ENCODE measurements around the gene ATP10B. TPM values are rescaled to one million over a fixed set of nuclear protein-coding genes. Genes with fewer than 3 reads are reported as not detected.

The ATP10B gene
- total and polyA plus RNA-seq, 2 of the 13 experiments (the other 11 are each of a cell fraction or from before 2014, with no cell fraction given) = not detected

DNA sequence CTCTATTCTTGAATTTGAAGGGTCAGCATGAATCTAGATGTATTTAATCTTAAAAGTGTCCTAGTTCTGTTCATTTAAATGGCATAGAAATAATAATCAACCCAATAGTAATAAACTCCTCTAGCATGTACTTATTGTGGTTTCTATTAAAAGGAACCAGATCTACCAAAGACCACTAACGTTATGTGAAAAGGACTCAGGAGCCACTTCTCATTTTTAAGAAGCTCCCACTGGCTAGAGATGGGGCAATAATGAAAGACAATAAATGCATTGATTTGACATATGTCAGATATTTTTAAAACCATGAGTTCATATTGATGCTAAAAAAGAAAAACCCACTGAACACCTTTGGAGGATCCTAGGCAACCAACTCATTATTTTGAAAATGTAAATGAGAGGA lies 191.9 kb downstream of the ATP10B start:
- no peaks in the 10 kb centered on the region for H3K4me1 ChIP-seq (ENCODE audit: insufficient read depth, low read length)
- no peak overlapping the region for H3K27ac ChIP-seq (ENCODE audit: extremely low read length, insufficient read depth, low read length)
- DNase-seq (ENCODE audit: low spot score) (no peak), FAIRE-seq (no peak), ATAC-seq (no peak)
- ChIA-PET CTCF (ENCODE audit: low intra/inter-chr PET ratio, low total read pairs) (no interaction called here), POLR2A (no interaction called here)
- H3K4me3 ChIP-seq (replicated peaks in 1 of 3; ENCODE audit: insufficient read depth in 1 of 3, low read depth in 2 of 3, low read length in 3 of 3) = no peak overlapping the region
- no TSS peak for BruUV-seq (replicated peaks)
- H3K27me3 ChIP-seq (ENCODE audit: control insufficient read depth in 1 of 2, insufficient read depth in 2 of 2, low read length in 2 of 2) = no peaks in the 10 kb centered on the region
- no peak overlapping the region for H2AFZ ChIP-seq (ENCODE audit: low read length)
- intact Hi-C loops (cut with micrococcal nuclease; ENCODE audit: unreplicated experiment) (no loop called here), in situ Hi-C loops (cut with HindIII; ENCODE audit: extremely low pct_ligation_motif_present, low pct_unique_long_range_greater_than_20kb) (no loop called here)
- no peak overlapping the region for H3K9ac ChIP-seq (ENCODE audit: insufficient read depth, low read depth, low read length)
- no peaks in the 10 kb centered on the region for H4K20me1 ChIP-seq (ENCODE audit: insufficient read depth, low read length)
- H3K36me3 ChIP-seq (replicated peaks in 1 of 2; ENCODE audit: control insufficient read depth in 1 of 2, insufficient read depth in 2 of 2, low read length in 2 of 2) = no peaks in the 10 kb centered on the region
- no peaks in the 10 kb centered on the region for H3K79me2 ChIP-seq (ENCODE audit: insufficient read depth, low read length)
- H3K4me2 ChIP-seq (ENCODE audit: low read depth, low read length) = no peak overlapping the region
- TF ChIP-seq TCF12 (IDR thresholded peaks at IDR 0.05) = no peak
- no peak for TF ChIP-seq TCF12 (CRISPR knock-in tag; IDR thresholded peaks at IDR 0.05)
- TF ChIP-seq KDM5A (IDR thresholded peaks at IDR 0.05; ENCODE audit: borderline replicate concordance, low read length) = no peak
- TF ChIP-seq, protein P1, sequence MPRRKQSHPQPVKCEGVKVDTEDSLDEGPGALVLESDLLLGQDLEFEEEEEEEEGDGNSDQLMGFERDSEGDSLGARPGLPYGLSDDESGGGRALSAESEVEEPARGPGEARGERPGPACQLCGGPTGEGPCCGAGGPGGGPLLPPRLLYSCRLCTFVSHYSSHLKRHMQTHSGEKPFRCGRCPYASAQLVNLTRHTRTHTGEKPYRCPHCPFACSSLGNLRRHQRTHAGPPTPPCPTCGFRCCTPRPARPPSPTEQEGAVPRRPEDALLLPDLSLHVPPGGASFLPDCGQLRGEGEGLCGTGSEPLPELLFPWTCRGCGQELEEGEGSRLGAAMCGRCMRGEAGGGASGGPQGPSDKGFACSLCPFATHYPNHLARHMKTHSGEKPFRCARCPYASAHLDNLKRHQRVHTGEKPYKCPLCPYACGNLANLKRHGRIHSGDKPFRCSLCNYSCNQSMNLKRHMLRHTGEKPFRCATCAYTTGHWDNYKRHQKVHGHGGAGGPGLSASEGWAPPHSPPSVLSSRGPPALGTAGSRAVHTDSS (CRISPR knock-in tag; conservative IDR thresholded peaks at IDR 0.05) = no peak
- no peak for TF ChIP-seq CREB1 (IDR thresholded peaks at IDR 0.05)
- TF ChIP-seq CREB1 (CRISPR knock-in tag; IDR thresholded peaks at IDR 0.05) = no peak
- no peak for TF ChIP-seq DMAP1 (CRISPR knock-in tag; IDR thresholded peaks at IDR 0.05)
- TF ChIP-seq ZNF44 (CRISPR knock-in tag; IDR thresholded peaks at IDR 0.05) = no peak
- no peak for TF ChIP-seq ZNF143 (CRISPR knock-in tag; IDR thresholded peaks at IDR 0.05)
- no peak for TF ChIP-seq HMGA1 (CRISPR knock-in tag; conservative IDR thresholded peaks at IDR 0.05)
- no peak for TF ChIP-seq ZNF747 (CRISPR knock-in tag; IDR thresholded peaks at IDR 0.05; ENCODE audit: borderline replicate concordance)
- TF ChIP-seq FOXA1 (IDR thresholded peaks at IDR 0.05) = no peak
- no peak for TF ChIP-seq FOXA1 (CRISPR knock-in tag; IDR thresholded peaks at IDR 0.05)
- 0% methylated on average over 1 of the region's 1 CpG for whole genome bisulfite sequencing (ENCODE audit: low lambda C conversion rate)
- no peaks in the 10 kb centered on the region for H3K9me3 ChIP-seq (ENCODE audit: low read length)
